ENCODE results near the gene RPA3. TPM values are rescaled to one million over a fixed set of nuclear protein-coding genes. Genes with fewer than 3 reads are reported as not detected.

The RPA3 gene
- 10 to 100 TPM; 34.1 to 45.6 TPM for total RNA-seq

DNA sequence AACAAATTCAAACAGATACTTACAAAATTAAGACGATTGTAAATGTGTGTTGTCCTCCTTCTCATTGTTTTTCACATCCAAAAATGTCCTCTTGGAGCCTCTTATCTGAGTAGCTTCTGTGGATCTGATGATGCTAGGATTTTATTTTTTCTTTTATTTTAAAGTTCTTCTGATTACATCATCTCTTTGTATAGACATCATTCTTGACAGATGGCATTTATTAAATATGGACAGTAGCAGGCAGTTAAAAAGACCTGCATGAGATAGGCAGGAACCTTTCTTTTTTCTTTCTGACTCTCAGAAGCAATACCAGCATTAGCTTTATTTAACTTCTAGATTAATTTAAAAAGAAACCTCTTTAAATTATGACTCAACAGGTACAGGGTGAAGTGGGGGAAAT is at the start of gene RPA3:
RPA3 (minus strand) TSS at position 116 of the 400 bp plus-strand sequence. CDS start 78,189 bp downstream, outside the sequence.

DNA sequence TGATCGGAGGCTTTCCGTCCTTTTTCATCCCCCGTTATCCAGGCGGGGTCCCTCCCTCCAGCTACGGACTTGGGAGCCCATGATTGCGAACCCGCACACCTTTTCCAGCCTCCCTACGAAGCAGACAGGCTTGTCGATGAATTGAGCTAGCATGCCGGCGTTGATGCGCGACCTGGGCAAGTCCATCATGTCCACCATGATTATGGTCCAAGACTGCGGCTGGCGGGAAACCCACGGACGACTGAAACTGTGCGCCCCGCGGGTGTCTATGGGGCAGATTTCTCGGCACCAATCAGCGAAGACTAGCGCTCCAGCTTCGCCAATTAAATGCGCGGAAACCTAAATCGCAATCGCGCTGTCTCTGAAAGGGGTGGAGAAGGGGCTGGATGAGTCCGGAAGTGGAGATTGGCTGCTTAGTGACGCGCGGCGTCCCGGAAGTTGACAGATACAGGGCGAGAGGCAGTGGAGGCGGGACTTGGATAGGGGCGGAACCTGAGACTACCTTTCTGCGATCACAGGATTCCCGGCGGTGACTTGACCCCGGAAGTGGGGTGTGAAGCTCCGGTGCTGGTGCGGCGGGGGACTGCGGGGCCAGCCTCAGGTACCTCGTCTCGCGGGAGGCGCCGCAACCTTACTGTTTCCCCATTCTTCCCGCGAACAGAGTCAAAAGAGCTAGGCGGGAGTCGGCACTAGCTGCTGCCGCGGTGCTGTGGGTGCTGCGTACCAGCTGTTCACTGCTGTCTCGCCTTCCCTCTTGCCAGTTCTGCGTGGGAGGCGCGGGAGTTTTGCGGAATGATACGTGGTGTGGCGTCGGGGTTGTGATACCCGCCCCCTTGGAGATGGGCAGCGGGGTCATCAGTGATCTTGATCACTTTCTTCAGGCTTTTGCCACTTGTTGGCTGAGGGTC is 77.9 kb downstream of the RPA3 start, which contains the start of gene UMAD1:
UMAD1 (plus strand) TSS at position 532 of the 908 bp plus-strand sequence. CDS start 32,620 bp downstream, outside the sequence.

Other genes starting within 250 kb of the RPA3 start
- not detected for gene COL28A1, start 182.7 kb downstream of the RPA3 start, total RNA-seq
- 10 to 100 TPM; 21.7 to 34.0 TPM for gene MIOS, start 151.7 kb downstream of the RPA3 start, total RNA-seq
- 10 to 100 TPM; 17.3 to 20.0 TPM for gene UMAD1, start 77.9 kb downstream of the RPA3 start, total RNA-seq

Data from melanocyte of skin (primary cell).